Measurements from ENCODE around the gene NXT1.

DNA sequence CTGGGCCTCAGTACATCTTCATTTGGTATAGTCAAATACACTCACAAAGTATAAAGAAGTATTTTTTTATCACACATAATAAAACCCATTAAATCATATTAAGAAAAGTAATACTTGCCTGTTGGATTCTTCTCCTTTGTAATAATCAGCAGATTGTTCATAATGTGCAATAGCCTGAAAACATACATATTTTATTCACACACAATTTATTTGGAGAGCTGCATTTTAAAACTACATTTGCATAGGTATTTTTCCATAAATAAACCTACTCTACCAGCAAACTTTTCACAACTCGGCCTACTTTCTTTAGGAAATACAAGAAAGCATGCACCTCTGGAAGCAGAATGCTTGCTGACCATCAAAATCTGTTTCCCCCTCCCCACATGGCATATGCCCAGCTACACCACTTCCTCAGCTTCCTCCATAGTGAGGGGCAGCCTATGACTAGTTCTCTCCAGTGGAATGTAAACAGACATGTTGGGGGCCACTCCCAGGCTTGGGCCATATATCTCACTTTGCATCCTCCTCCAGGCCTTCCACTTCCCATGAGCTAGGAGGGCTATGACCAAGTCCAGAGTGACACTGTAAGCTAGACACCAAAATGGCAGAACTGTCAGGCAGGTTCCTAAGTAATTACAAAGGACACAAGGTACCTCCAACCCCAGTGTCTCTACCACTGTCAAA lies 39.6 kb downstream of the NXT1 start:
- TF ChIP-seq EZH2 (IDR thresholded peaks at IDR 0.05; ENCODE audit: borderline replicate concordance, low read length) = no peak
- TF ChIP-seq, protein P1, sequence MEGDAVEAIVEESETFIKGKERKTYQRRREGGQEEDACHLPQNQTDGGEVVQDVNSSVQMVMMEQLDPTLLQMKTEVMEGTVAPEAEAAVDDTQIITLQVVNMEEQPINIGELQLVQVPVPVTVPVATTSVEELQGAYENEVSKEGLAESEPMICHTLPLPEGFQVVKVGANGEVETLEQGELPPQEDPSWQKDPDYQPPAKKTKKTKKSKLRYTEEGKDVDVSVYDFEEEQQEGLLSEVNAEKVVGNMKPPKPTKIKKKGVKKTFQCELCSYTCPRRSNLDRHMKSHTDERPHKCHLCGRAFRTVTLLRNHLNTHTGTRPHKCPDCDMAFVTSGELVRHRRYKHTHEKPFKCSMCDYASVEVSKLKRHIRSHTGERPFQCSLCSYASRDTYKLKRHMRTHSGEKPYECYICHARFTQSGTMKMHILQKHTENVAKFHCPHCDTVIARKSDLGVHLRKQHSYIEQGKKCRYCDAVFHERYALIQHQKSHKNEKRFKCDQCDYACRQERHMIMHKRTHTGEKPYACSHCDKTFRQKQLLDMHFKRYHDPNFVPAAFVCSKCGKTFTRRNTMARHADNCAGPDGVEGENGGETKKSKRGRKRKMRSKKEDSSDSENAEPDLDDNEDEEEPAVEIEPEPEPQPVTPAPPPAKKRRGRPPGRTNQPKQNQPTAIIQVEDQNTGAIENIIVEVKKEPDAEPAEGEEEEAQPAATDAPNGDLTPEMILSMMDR (conservative IDR thresholded peaks at IDR 0.05 in 1 of 2, IDR thresholded peaks at IDR 0.05 in 1 of 2; ENCODE audit: extremely low read depth in 1 of 2, insufficient read depth in 1 of 2, low read depth in 1 of 2, low read length in 2 of 2) = no peak
